Measurements from ENCODE around the gene CYP4X1.
"Not testable (repeated sequence)": the region's sequence is repeated elsewhere in the genome, so short reads cannot be mapped to it uniquely, and the experiment has no call there.

CYP4X1 gene

DNA sequence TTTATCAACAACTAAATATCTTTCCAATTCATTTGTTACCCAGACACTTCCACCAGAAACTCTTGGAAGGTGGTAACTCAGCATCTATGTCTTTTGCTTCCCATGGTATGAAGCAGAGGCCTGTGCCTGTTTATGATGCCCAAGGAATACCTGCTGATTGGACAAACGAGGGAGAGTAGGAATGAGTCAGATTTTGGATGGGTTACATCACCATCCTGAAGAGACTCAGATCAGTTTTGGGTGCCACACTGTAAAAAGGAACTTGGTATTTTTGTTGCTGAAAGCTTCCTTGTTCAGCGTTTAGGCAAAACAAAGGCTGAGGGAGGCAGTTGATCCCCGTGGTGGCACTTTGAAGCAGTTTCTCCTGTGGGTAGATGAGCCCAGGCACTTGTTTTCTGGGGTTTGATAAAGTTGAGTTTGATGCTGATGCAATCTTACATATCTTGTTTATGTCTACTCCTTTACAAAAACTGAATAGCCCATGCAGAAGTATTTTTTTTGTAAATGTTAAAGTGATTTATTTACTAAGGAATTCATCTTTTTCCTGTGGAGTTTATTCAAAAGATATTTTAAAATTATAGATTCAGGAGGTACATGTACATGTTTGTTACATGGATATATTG, 26.7 kb upstream of the CYP4X1 start:
- CTCF ChIA-PET: no interaction called here
- TF ChIP-seq FOXM1 (IDR thresholded peaks at IDR 0.05; ENCODE audit: borderline replicate concordance): no peak
- no peak for TF ChIP-seq SP1 (IDR thresholded peaks at IDR 0.05)
- TF ChIP-seq ELF4 (IDR thresholded peaks at IDR 0.05): no peak
- TF ChIP-seq L3MBTL2 (conservative IDR thresholded peaks at IDR 0.05): no peak
- no peak for TF ChIP-seq TARDBP (IDR thresholded peaks at IDR 0.05)
- no peak for TF ChIP-seq LEF1 (IDR thresholded peaks at IDR 0.05; ENCODE audit: borderline replicate concordance)
- no peak for TF ChIP-seq CTBP1 (IDR thresholded peaks at IDR 0.05; ENCODE audit: borderline replicate concordance)
- DNase-seq (ENCODE audit: extremely low spot score): no peak
- POLR2A ChIA-PET: no interaction called here

DNA sequence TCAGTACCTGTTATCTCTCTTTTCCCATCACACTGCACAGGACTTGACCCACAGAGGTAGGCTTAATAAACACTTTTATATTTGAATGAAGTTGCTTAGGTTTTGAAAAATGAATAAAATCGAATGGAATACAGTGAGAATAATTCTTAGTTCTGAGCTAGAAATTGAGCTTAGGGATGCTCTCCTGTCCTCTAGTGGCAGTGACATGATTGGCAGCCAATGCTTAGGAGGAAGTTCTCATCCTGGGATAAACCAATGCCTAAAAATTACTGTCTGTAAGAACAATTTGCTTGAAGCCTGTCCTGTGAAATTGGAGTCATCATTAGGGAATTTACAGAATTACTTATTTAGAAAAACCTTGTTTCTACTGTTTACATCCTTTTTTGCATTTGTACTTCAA, 21.3 kb upstream of the CYP4X1 start:
- ChIA-PET CTCF (no interaction called here), POLR2A (no interaction called here)
- TF ChIP-seq TARDBP (IDR thresholded peaks at IDR 0.05) (no peak), FOXA1 (IDR thresholded peaks at IDR 0.05) (no peak), SP1 (IDR thresholded peaks at IDR 0.05) (no peak), CTBP1 (IDR thresholded peaks at IDR 0.05; ENCODE audit: borderline replicate concordance) (no peak)
- TF ChIP-seq, protein P1, sequence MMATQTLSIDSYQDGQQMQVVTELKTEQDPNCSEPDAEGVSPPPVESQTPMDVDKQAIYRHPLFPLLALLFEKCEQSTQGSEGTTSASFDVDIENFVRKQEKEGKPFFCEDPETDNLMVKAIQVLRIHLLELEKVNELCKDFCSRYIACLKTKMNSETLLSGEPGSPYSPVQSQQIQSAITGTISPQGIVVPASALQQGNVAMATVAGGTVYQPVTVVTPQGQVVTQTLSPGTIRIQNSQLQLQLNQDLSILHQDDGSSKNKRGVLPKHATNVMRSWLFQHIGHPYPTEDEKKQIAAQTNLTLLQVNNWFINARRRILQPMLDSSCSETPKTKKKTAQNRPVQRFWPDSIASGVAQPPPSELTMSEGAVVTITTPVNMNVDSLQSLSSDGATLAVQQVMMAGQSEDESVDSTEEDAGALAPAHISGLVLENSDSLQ (IDR thresholded peaks at IDR 0.05): peak; percentile 74
- DNase-seq (ENCODE audit: extremely low spot score): no peak

DNA sequence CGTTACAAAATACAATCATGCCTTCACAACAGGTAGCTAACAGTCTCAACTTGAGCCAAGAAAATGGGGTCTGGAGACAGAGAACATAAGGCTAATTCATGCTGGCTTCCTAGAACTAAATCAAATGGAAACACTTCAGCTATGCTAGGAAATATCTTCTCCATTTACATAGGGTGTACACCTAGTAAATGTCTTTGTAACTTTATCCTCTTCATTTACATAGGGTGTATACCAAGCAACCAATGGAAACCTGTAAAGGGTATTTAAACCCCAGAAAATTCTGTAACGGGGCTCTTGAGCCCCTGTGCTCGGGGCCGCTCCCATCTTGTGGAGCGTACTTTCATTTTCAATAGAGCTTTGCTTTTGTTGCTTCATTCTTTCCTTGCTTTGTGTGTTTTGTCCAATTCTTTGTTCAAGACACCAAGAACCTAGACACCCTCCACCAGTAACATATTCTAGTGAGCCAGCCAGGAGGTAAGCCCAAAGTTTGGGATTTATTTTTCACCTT, 19.5 kb upstream of the CYP4X1 start:
- ChIA-PET CTCF (no interaction called here), POLR2A (no interaction called here)
- no peak for DNase-seq (ENCODE audit: extremely low spot score)
- TF ChIP-seq FOXA1 (IDR thresholded peaks at IDR 0.05) (no peak), NFRKB (IDR thresholded peaks at IDR 0.05) (no peak), FOXK2 (IDR thresholded peaks at IDR 0.05) (no peak), ZNF384 (IDR thresholded peaks at IDR 0.05) (no peak), TARDBP (IDR thresholded peaks at IDR 0.05) (no peak), SP1 (IDR thresholded peaks at IDR 0.05) (no peak), FOXM1 (IDR thresholded peaks at IDR 0.05; ENCODE audit: borderline replicate concordance) (no peak), L3MBTL2 (conservative IDR thresholded peaks at IDR 0.05) (no peak), ARNT (IDR thresholded peaks at IDR 0.05) (no peak), BHLHE40 (IDR thresholded peaks at IDR 0.05; ENCODE audit: borderline replicate concordance) (no peak), ELF4 (IDR thresholded peaks at IDR 0.05) (no peak), CTBP1 (IDR thresholded peaks at IDR 0.05; ENCODE audit: borderline replicate concordance) (no peak), SUZ12 (IDR thresholded peaks at IDR 0.05) (no peak), LEF1 (IDR thresholded peaks at IDR 0.05; ENCODE audit: borderline replicate concordance) (no peak), HDGF (IDR thresholded peaks at IDR 0.05; ENCODE audit: borderline replicate concordance) (no peak)
- TF ChIP-seq, protein P1 (IDR thresholded peaks at IDR 0.05): no peak

DNA sequence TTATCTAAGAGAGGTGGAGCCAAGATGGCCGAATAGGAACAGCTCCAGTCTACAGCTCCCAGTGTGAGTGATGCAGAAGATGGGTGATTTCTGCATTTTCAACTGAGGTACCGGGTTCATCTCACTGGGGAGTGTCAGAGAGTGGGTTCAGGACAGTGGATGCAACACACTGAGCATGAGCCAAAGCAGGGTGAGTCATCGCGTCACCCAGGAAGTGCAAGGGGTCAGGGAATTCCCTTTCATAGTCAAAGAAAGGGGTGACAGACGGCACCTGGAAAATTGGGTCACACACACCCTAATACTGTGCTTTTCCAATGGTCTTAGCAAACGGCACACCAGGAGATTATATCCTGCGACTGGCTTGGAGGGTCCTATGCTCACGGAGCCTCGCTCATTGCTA, 17.0 kb upstream of the CYP4X1 start:
- CTCF ChIA-PET: not testable (repeated sequence)

DNA sequence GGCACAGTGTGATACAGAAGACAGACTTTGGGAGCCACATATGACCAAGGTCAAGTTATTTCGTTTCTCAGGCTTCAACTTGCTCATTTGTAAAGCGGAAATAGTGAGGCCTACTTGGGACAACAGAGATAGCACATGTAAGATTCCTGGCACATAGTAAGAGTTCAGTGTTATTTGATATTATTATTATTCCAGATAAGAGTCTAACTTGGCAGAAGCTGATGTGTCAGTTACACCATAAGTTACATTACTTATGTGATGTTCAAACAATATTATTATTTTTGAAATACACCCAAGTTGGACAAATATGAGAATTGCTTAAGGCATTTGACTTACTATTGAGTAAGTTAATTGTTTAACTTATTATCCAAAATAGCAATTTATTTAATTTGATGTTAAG, 10.2 kb upstream of the CYP4X1 start:
- no peak for DNase-seq (ENCODE audit: extremely low spot score)
- CTCF ChIA-PET: no interaction called here
- TF ChIP-seq TARDBP (IDR thresholded peaks at IDR 0.05): no peak
- TF ChIP-seq, protein P1 (IDR thresholded peaks at IDR 0.05): no peak
- no peak for TF ChIP-seq CTBP1 (IDR thresholded peaks at IDR 0.05; ENCODE audit: borderline replicate concordance)
- no peak for TF ChIP-seq FOXK2 (IDR thresholded peaks at IDR 0.05)
- no peak for TF ChIP-seq BHLHE40 (IDR thresholded peaks at IDR 0.05; ENCODE audit: borderline replicate concordance)
- no peak for TF ChIP-seq L3MBTL2 (conservative IDR thresholded peaks at IDR 0.05)
- no peak for TF ChIP-seq FOXA1 (IDR thresholded peaks at IDR 0.05)
- TF ChIP-seq ELF4 (IDR thresholded peaks at IDR 0.05): no peak
- no peak for TF ChIP-seq HDGF (IDR thresholded peaks at IDR 0.05; ENCODE audit: borderline replicate concordance)
- TF ChIP-seq SUZ12 (IDR thresholded peaks at IDR 0.05): no peak
- TF ChIP-seq LEF1 (IDR thresholded peaks at IDR 0.05; ENCODE audit: borderline replicate concordance): no peak
- TF ChIP-seq ARNT (IDR thresholded peaks at IDR 0.05): no peak
- TF ChIP-seq SP1 (IDR thresholded peaks at IDR 0.05): no peak
- no peak for TF ChIP-seq ZNF384 (IDR thresholded peaks at IDR 0.05)
- no peak for TF ChIP-seq FOXM1 (IDR thresholded peaks at IDR 0.05; ENCODE audit: borderline replicate concordance)
- TF ChIP-seq NFRKB (IDR thresholded peaks at IDR 0.05): no peak
- POLR2A ChIA-PET: no interaction called here

More for the DNA sequence above, 17.0 kb upstream of the CYP4X1 start:
- POLR2A ChIA-PET; DNase-seq (ENCODE audit: extremely low spot score): not testable (repeated sequence)

DNA sequence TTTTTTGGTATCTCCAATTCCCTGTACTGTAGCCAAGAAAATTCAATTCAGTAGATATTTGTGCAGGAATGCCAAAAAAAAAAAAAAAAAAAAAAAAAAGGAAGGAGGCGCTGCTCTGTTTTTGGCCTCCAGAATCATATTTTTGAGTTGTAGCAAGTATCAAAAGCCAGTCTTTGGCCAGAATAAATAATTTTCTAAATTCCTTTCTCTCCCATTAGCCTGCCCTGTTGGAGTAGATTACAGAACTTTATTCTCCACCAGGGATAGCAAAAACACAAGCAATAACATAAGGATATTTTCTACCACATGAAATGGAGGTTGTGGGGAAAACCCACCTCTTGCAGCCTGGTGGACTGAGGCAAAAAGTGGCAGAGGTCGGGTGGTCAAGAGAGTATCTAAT, 2.4 kb upstream of the CYP4X1 start:
- ChIA-PET POLR2A (no interaction called here), CTCF (no interaction called here)
- DNase-seq (ENCODE audit: extremely low spot score): no peak

More for the DNA sequence above, 2.4 kb upstream of the CYP4X1 start:
- TF ChIP-seq FOXA1 (IDR thresholded peaks at IDR 0.05) (no peak), TARDBP (IDR thresholded peaks at IDR 0.05) (no peak), LEF1 (IDR thresholded peaks at IDR 0.05; ENCODE audit: borderline replicate concordance) (no peak), ELF4 (IDR thresholded peaks at IDR 0.05) (no peak), SP1 (IDR thresholded peaks at IDR 0.05) (no peak), FOXM1 (IDR thresholded peaks at IDR 0.05; ENCODE audit: borderline replicate concordance) (no peak), BHLHE40 (IDR thresholded peaks at IDR 0.05; ENCODE audit: borderline replicate concordance) (no peak), FOXK2 (IDR thresholded peaks at IDR 0.05) (no peak), NFRKB (IDR thresholded peaks at IDR 0.05) (no peak), HDGF (IDR thresholded peaks at IDR 0.05; ENCODE audit: borderline replicate concordance) (no peak), L3MBTL2 (conservative IDR thresholded peaks at IDR 0.05) (no peak), CTBP1 (IDR thresholded peaks at IDR 0.05; ENCODE audit: borderline replicate concordance) (no peak), ARNT (IDR thresholded peaks at IDR 0.05) (no peak), ZNF384 (IDR thresholded peaks at IDR 0.05) (no peak)
- TF ChIP-seq, protein P1 (IDR thresholded peaks at IDR 0.05): no peak

Data from HEK293T (cell line).